Suprapubic skin (tissue), 4 donors: ENCODE data around the gene SH3RF1.

Experiments used
- CTCF ChIP-seq, 2 donors: fragments of 200-600 bp in 1 of 2; fragments of 450-650 bp in 1 of 2; sonication (generic) in 1 of 2; IDR thresholded peaks; one replicate each; pipeline ENCODE4 v1.5.1; 2016 to 2019; ENCODE audit warnings: antibody characterized with exemption in 2 of 2, mild to moderate bottlenecking in 1 of 2, moderate library complexity in 1 of 2
- EP300 ChIP-seq: sonication (generic); formaldehyde crosslinking; IDR thresholded peaks from one replicate; pipeline ENCODE4 v1.6.1; 2017; ENCODE audit warnings: antibody characterized with exemption
- POLR2A ChIP-seq, 2 donors: fragments of 450-650 bp; IDR thresholded peaks; one replicate each; pipeline ENCODE4 v1.6.1; 2017; ENCODE audit warnings: antibody characterized with exemption in 2 of 2, mild to moderate bottlenecking in 2 of 2, moderate library complexity in 2 of 2
- POLR2AphosphoS5 ChIP-seq, 3 donors: sonication (generic); formaldehyde crosslinking; IDR thresholded peaks; one replicate each; pipeline ENCODE4 v1.6.1; 2017; ENCODE audit warnings: antibody characterized with exemption in 3 of 3

- TF ChIP-seq POLR2AphosphoS5 (IDR thresholded peaks at IDR 0.05) (no peak), POLR2A (IDR thresholded peaks at IDR 0.05) (no peak), CTCF (IDR thresholded peaks at IDR 0.05) (no peak), EP300 (no peak)
Observed at GRCh38 chr4:169098532-169098931, 172.2 kb downstream of the SH3RF1 start.
